CD4-positive, alpha-beta T cell treated with Interleukin-6 at 100 ng/mL for 8 hours (primary cell): Measurements from ENCODE around the gene ZNF311.
"Not testable (repeated sequence)": the region's sequence is repeated elsewhere in the genome, so short reads cannot be mapped to it uniquely, and the experiment has no call there.

Experiments
- DNase-seq: peaks from one replicate; pipeline ENCODE4 v3.0.0-alpha.2; 2020; ENCODE audit warnings: mixed read lengths, low spot score

ZNF311 gene

DNA sequence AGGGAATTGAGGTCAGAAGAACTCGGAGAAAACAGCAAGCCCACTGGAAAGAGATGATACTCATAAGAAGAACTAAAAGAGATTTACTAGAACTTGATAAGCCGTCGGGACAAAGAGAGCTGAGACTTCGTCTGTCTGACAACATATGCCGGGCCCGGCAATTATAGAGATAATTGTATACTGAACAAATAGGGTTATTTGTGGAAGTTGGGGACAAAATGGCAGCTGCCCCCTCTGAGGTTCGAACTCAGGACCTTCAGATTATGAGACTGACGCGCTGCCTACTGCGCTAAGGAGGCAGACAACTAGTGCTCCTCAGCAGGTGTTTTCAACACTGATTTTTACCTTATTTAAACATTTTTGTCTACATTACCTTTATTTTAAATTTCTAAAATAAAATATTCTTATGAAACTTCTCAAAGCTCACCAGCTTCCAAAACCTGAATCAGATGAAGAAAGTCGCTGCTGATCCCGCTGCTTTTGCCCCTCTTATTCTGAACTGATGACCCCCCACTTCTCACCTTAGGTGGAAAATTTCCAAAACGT, 52.0 kb downstream of the ZNF311 start:
- DNase-seq, result peak; percentile 50

DNA sequence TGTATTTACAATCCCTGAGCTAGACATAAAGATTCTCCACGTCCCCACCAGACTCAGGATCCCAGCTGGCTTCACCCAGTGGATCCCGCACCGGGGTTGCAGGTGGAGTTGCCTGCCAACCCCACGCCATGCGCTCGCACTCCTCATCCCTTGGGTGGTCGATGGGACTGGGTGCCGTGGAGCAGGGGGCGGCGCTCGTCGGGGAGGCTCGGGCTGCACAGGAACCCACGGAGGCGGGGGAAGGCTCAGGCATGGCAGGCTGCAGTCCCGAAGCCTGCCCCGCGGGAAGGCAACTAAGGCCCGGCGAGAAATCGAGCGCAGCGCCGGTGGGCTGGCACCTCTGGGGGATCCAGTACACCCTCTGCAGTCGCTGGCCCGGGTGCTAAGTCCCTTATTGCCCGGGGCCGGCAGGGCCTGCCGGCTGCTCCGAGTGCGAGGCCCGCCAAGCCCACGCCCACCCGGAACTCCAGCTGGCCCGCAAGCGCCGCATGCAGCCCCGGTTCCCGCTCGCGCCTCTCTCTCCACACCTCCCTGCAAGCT, 55.4 kb downstream of the ZNF311 start:
- DNase-seq, result not testable (repeated sequence)

DNA sequence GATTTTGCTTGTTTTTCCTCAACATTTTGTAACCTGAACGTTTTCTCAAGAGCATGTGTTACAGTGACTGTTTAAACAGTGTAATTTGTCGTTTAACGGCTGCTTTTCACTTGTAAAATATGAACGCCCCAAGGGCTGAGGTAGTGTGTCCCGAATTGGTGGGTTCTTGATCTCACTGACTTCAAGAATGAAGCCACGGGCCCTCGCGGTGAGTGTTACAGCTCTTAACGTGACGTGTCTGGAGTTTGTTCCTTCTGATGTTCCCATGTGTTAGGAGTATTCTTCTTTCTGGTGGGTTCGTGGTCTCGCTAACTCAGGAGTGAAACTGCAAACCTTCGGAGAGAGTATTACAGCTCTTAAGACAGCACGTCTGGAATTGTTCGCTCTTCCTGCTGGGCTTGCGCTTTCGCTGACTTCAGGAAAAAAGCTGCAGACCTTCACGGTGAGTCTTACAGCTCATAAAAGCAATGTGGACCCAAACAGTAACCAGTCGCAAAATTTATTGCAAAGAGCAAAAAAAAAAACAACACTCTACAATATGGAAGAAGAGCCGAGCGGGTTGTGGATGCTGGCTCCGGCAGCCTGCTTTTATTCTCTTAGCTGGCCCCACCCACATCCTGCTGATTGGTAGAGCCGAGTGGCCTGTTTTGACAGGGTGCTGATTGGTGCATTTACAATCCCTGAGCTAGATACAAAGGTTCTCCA, 56.2 kb downstream of the ZNF311 start:
- DNase-seq, result no peak

DNA sequence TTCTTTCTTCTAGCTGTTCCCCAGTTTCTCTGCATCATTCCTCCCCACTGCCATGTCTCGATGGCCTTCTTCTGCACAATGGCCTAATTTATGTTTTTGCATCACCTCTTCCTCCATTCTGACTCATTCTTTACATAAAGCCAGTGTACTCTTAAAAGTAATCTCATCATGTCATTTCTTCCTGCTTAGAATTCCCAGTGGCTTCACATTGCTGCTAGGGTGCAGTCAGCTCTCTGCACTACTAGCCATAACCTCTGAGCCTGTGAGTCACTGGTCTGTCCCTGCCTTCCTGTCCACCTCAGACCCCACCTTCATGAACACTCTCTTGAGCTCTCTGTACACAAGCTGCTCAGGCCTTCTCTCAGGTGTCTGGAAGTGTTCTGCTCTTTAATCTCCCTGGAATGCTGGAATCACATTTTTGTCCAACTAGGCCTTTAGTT, 57.3 kb downstream of the ZNF311 start:
- no peak for DNase-seq

DNA sequence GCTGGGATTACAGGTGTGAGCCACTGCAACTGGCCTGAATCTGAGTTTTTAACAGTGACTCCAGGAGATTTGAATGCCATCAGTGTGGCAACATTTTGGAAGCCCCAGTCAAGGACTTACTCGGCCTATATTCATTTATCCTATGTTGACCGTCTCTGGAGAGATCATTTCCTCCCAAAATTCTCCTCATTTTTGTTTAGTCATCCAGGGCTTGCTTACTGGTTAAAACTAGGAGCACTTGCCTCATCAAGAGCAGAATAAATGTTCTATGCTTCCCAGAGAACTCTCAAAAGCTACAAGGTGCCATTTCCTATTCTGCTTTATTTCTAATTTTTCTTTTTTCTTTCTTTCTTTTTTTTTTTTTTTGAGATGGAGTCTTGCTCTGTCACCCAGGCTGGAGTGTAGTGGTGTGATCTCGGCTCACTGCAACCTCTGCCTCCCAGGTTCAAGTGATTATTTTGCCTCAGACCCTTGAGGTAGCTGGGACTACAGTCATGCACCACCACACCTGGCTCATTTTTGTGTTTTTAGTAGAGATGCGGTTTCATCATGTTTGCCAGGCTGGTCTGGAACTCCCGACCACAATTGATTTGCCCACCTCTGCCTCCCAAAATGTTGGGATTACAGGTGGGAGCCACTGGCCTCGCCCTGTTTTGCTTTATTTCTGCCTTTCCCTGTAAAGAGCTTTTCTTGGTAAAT, 57.9 kb downstream of the ZNF311 start:
- DNase-seq, result no peak

DNA sequence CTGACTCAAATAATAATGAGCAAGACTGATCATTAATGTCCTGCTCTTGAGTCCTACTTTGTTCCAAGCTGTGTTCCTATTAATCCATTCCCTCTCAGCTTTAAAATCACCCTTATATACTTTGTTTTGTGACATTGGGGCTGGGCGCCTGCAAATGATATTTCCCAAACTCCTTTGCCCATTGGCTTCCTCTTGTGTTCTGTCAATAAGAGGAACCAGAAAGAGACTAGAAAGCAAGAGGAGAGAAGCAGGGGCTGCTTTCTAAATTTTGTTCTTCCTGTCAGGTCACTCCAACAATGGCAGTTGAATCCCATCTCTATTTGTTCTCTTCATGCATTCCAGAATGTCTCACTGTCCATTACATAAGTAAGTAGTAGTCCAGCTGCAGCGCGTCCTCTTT, 59.8 kb downstream of the ZNF311 start:
- no peak for DNase-seq
